Smooth muscle cell of the coronary artery (primary cell): ENCODE results near the gene SGPL1. TPM values are rescaled to one million over a fixed set of nuclear protein-coding genes. Genes with fewer than 3 reads are reported as not detected.

Experiments
- total RNA-seq: library from RNA; depleted of rRNA; stranded (reverse); fragments of >200 nt; gene quantifications from 2 replicates; pipeline ENCODE4 v1.2.3, GENCODE V29; 2014; ENCODE audit warnings: low replicate concordance

SGPL1 gene, protein sequence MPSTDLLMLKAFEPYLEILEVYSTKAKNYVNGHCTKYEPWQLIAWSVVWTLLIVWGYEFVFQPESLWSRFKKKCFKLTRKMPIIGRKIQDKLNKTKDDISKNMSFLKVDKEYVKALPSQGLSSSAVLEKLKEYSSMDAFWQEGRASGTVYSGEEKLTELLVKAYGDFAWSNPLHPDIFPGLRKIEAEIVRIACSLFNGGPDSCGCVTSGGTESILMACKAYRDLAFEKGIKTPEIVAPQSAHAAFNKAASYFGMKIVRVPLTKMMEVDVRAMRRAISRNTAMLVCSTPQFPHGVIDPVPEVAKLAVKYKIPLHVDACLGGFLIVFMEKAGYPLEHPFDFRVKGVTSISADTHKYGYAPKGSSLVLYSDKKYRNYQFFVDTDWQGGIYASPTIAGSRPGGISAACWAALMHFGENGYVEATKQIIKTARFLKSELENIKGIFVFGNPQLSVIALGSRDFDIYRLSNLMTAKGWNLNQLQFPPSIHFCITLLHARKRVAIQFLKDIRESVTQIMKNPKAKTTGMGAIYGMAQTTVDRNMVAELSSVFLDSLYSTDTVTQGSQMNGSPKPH
- total RNA-seq: 30.4 and 55.8 TPM in 2 replicates

DNA sequence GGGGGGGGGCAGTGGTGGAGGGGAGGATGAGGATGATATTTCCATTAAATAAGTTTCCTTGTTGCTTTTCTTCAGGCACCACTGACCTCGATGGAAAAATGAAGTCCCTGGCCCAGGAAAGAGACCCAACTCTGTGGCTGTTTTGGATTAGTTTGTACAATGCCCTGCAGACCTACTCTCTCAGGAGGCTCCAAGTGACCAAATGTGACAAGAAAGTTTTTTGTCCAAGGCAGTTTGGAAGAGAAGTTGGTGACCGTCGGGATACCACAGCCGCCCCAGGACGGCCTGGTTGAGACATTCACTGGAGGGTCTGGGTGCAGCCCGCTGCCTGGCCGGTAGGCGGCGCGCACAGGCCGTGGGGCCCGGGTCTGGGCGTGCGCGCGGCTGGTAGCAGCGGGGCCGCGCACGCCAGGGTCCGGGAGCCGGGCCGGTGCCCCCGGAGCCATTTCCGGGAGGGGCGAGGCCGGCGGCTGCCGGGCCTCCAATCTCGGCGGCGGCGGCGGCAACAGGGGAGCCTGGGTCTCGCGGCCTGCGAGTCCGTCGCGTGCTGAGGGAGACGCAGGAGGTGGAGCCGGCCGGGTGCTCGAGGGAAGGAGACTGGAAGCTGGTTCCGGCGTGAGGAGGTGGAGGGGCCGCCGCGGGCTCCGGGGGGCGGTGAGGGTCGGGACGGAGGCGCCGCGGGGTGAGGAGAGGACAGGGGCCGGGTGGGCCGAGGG is at the start of gene SGPL1:
SGPL1 (plus strand) TSS at position 445 of the 716 bp plus-strand sequence. CDS start 906 bp downstream, outside the sequence.

DNA sequence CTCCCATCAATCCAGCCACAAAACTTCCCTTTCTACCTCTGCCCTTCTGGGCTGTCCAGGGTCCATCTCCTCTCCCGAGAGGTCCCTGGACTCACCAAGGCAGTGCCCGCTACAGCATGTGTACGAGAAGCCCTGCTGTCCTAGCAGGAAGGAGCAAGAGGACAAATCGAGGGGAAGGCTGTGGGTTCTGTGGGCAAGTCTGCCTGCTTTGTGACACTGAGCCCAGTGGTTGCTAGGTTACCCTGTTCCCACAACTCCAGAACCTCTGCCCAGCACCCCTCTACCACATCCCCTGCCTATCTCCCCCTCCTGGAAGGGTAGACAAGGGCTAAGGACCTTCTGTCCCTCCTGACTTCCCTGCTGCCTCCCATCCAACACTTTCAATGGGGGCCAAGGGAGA is 30.6 kb upstream of the SGPL1 start, which contains the start of gene TBATA:
TBATA (minus strand) TSS at position 188 of the 400 bp plus-strand sequence. CDS start 1,998 bp downstream, outside the sequence.

GRCh38 chr10:70887804-70888800 is 72.4 kb downstream of the SGPL1 start, which contains the start of gene PCBD1:
PCBD1 (minus strand) TSS chr10:70888565; CDS start chr10:70888533, 32 bp downstream.

Other genes starting within 250 kb of the SGPL1 start
- gene PRF1, start 213.2 kb upstream of the SGPL1 start, total RNA-seq: not detected in 2 replicates
- 1.5 and 9.0 TPM in 2 replicates for gene ADAMTS14, start 143.4 kb upstream of the SGPL1 start, total RNA-seq
- not detected in 2 replicates for gene TBATA, start 30.6 kb upstream of the SGPL1 start, total RNA-seq
- gene PCBD1, start 72.6 kb downstream of the SGPL1 start, total RNA-seq: 30.6 and 34.3 TPM in 2 replicates